Upper lobe of left lung (tissue), 6 donors: Measurements from ENCODE around the gene NFKBIZ. TPM values are rescaled to one million over a fixed set of nuclear protein-coding genes. Genes with fewer than 3 reads are reported as not detected.

ENCODE experiments used
- ATAC-seq, 2 donors: fragments of 200-7000 bp; cut with Tn5 transposase; one replicate each; pipeline ENCODE4 v1.9.1; 2022; ENCODE audit warnings: mild to moderate bottlenecking in 2 of 2, moderate library complexity in 2 of 2; ENCODE audit not compliant: low FRiP score in 2 of 2
- DNase-seq, 2 donors: peaks; one replicate each; pipeline ENCODE4 v3.0.0-alpha.2; 2019 to 2020
- H3K27ac ChIP-seq, 4 donors: fragments of 200-600 bp; sonication (generic); one replicate each; pipeline ENCODE4 v1.5.1; 2016 to 2019
- H3K27me3 ChIP-seq, 4 donors: fragments of 200-600 bp; sonication (generic); one replicate each; pipeline ENCODE4 v1.5.1; 2017 to 2019
- H3K36me3 ChIP-seq, 4 donors: fragments of 200-600 bp; sonication (generic); one replicate each; pipeline ENCODE4 v1.5.1; 2016 to 2019
- H3K4me1 ChIP-seq, 4 donors: fragments of 200-600 bp; sonication (generic); one replicate each; pipeline ENCODE4 v1.5.1; 2018 to 2019
- H3K4me3 ChIP-seq, 4 donors: fragments of 200-600 bp; sonication (generic); one replicate each; pipeline ENCODE4 v1.5.1; 2017 to 2019; ENCODE audit warnings: mild to moderate bottlenecking in 2 of 4, moderate library complexity in 1 of 4
- H3K9me3 ChIP-seq, 4 donors: fragments of 200-600 bp; sonication (generic); one replicate each; pipeline ENCODE4 v1.5.1; 2018 to 2019
- CTCF ChIP-seq, 6 experiments: fragments of 450-650 bp in 4 of 6; fragments of 200-600 bp in 2 of 6; sonication (generic) in 2 of 6; IDR thresholded peaks; one replicate each; pipeline ENCODE4 v1.5.1; 2016 to 2019; ENCODE audit warnings: antibody characterized with exemption in 6 of 6
- EP300 ChIP-seq, 4 donors: sonication (generic); formaldehyde crosslinking; IDR thresholded peaks; one replicate each; pipeline ENCODE4 v1.5.1; 2017; ENCODE audit warnings: antibody characterized with exemption in 4 of 4, control low read depth in 2 of 4
- POLR2A ChIP-seq, 4 donors: fragments of 450-650 bp; IDR thresholded peaks; one replicate each; pipeline ENCODE4 v1.5.1; 2016 to 2017; ENCODE audit warnings: antibody characterized with exemption in 4 of 4, mild to moderate bottlenecking in 2 of 4
- POLR2AphosphoS5 ChIP-seq, 2 donors: sonication (generic); formaldehyde crosslinking; IDR thresholded peaks; one replicate each; pipeline ENCODE4 v1.5.1; 2017; ENCODE audit warnings: antibody characterized with exemption in 2 of 2
- WGBS, 2 donors: methylation state at CpG; one replicate each; pipeline ENCODE4 v1.1.5; 2017 to 2018; 5-methylcytosine and 5-hydroxymethylcytosine counted together
- total RNA-seq, 6 donors: library from RNA; depleted of rRNA in 4 of 6; stranded (reverse); fragments of >200 nt in 4 of 6; gene quantifications; one replicate each; pipeline versions ENCODE4 v1.1.0 to v1.2.1, GENCODE V29; 2016 to 2021
- donor health status: DM: no; HTN: no; CAD: no; lungs with moderate emphysema.
- donor health status: DM: no; HTN: yes; CAD: no; lungs with severe emphysema.

The NFKBIZ gene
- total RNA-seq = 100 to 1,000 TPM in 3 of 6 donors, 10 to 100 TPM in 3; 76.1 to 270 (median 106) TPM

- no peaks in the 10 kb centered on the region for H3K9me3 ChIP-seq
- peaks cover 27 to 46% (median 34%) of the 10 kb centered on the region in 4 donors for H3K4me1 ChIP-seq
- H3K27ac ChIP-seq = peak within 1 kb of the TSS; percentile 98 to 100 (median 99)
- peak within 1 kb of the TSS; percentile 65 to 93 (median 82) for H3K4me3 ChIP-seq
- no peaks in the 10 kb centered on the region for H3K27me3 ChIP-seq
- peak; percentile 94 to 96 for ATAC-seq
- TF ChIP-seq EP300 (IDR thresholded peaks at IDR 0.05) (peak in 3 of 4 donors; percentile 52 to 84 (median 80)), POLR2A (IDR thresholded peaks at IDR 0.05) (peak; percentile 93 to 100 (median 100)), POLR2AphosphoS5 (IDR thresholded peaks at IDR 0.05) (peak; percentile 97 to 100), CTCF (IDR thresholded peaks at IDR 0.05) (peak in 1 of 6 experiments; percentile 30)
- peaks cover 15 to 23% (median 18%) of the 10 kb centered on the region in 4 donors for H3K36me3 ChIP-seq
- peak; percentile 96 to 100 for DNase-seq
- 2 to 5% methylated on average over 12 to 25 of the region's 95 CpGs for WGBS, 2 donors
Measured at GRCh38 chr3:101848754-101849713, at the start of gene NFKBIZ. NFKBIZ (plus strand) TSS chr3:101849514; CDS start chr3:101849629, 115 bp downstream.

GRCh38 chr3:101801174-101801573 lies 48.1 kb upstream of the NFKBIZ start:
- ATAC-seq (no peak), DNase-seq (no peak)
- Histone ChIP-seq H3K4me3 (no peak overlapping the region), H3K36me3 (peaks cover 0 to 27% (median 10%) of the 10 kb centered on the region in 4 donors), H3K27ac (no peak overlapping the region), H3K4me1 (peaks cover 0 to 6% (median 0%) of the 10 kb centered on the region in 4 donors), H3K27me3 (no peaks in the 10 kb centered on the region), H3K9me3 (no peaks in the 10 kb centered on the region)
- WGBS, 2 donors = 90 to 91% methylated on average over 4 of the region's 4 CpGs
- TF ChIP-seq EP300 (IDR thresholded peaks at IDR 0.05) (no peak), POLR2AphosphoS5 (IDR thresholded peaks at IDR 0.05) (no peak), CTCF (IDR thresholded peaks at IDR 0.05) (no peak), POLR2A (IDR thresholded peaks at IDR 0.05) (no peak)

- Histone ChIP-seq H3K9me3 (no peaks in the 10 kb centered on the region), H3K36me3 (peaks cover 0 to 24% (median 8%) of the 10 kb centered on the region in 4 donors), H3K4me1 (peaks cover 0 to 6% (median 0%) of the 10 kb centered on the region in 4 donors), H3K4me3 (no peak overlapping the region), H3K27me3 (no peaks in the 10 kb centered on the region), H3K27ac (no peak overlapping the region)
- ATAC-seq (no peak), DNase-seq (no peak)
- no peak for TF ChIP-seq POLR2AphosphoS5 (IDR thresholded peaks at IDR 0.05)
- no peak for TF ChIP-seq EP300 (IDR thresholded peaks at IDR 0.05)
- no peak for TF ChIP-seq CTCF (IDR thresholded peaks at IDR 0.05)
- TF ChIP-seq POLR2A (IDR thresholded peaks at IDR 0.05) = no peak
- 88 to 93% methylated on average over 2 of the region's 2 CpGs for WGBS, 2 donors
Measured at GRCh38 chr3:101802179-101802578, 47.1 kb upstream of the NFKBIZ start.

- H3K27me3 ChIP-seq = no peaks in the 10 kb centered on the region
- H3K36me3 ChIP-seq = peaks cover 0 to 26% (median 8%) of the 10 kb centered on the region in 4 donors
- peak; percentile 92 to 95 for ATAC-seq
- H3K27ac ChIP-seq = no peak overlapping the region
- DNase-seq = peak; percentile 13 to 58
- H3K9me3 ChIP-seq = no peaks in the 10 kb centered on the region
- peaks cover 0 to 6% (median 0%) of the 10 kb centered on the region in 4 donors for H3K4me1 ChIP-seq
- no peak overlapping the region for H3K4me3 ChIP-seq
- 77 to 80% methylated on average over 9 of the region's 9 CpGs for WGBS, 2 donors
- TF ChIP-seq POLR2A (IDR thresholded peaks at IDR 0.05) (no peak), EP300 (IDR thresholded peaks at IDR 0.05) (no peak), CTCF (IDR thresholded peaks at IDR 0.05) (peak; percentile 72 to 85 (median 78))
Measured at GRCh38 chr3:101803173-101803782, 46.0 kb upstream of the NFKBIZ start.
